SH-SY5Y (cell line): ENCODE results near the gene PIGS.

ENCODE experiments used
- GATA2 ChIP-seq: IDR thresholded peaks from 2 replicates; pipeline ENCODE4 v1.6.1; 2011; ENCODE audit warnings: mild to moderate bottlenecking, low read depth, low read length
- GATA3 ChIP-seq: IDR thresholded peaks from 2 replicates; pipeline ENCODE4 v1.6.1; 2011; ENCODE audit warnings: low read depth, mild to moderate bottlenecking, low read length, moderate library complexity

Gene PIGS

GRCh38 chr17:28519236-28519635, 52.1 kb downstream of the PIGS start:
- TF ChIP-seq GATA2 (no peak), GATA3 (no peak)

- no peak for TF ChIP-seq GATA3
- no peak for TF ChIP-seq GATA2
Measured at GRCh38 chr17:28518578-28518977, 52.7 kb downstream of the PIGS start.

- no peak for TF ChIP-seq GATA3
- no peak for TF ChIP-seq GATA2
Measured at GRCh38 chr17:28518132-28518531, 53.2 kb downstream of the PIGS start.

GRCh38 chr17:28515518-28515917, 55.8 kb downstream of the PIGS start:
- TF ChIP-seq GATA2 (no peak), GATA3 (no peak)

GRCh38 chr17:28514561-28515002, 56.7 kb downstream of the PIGS start:
- no peak for TF ChIP-seq GATA3
- no peak for TF ChIP-seq GATA2

- no peak for TF ChIP-seq GATA3
- TF ChIP-seq GATA2 = no peak
Measured at GRCh38 chr17:28513476-28513875, 57.8 kb downstream of the PIGS start.

- TF ChIP-seq GATA3 = no peak
- no peak for TF ChIP-seq GATA2
Measured at GRCh38 chr17:28511858-28512461, 59.4 kb downstream of the PIGS start.

- TF ChIP-seq GATA3 = no peak
- TF ChIP-seq GATA2 = no peak
Measured at GRCh38 chr17:28509789-28510188, 61.5 kb downstream of the PIGS start.

GRCh38 chr17:28508211-28508724, 63.1 kb downstream of the PIGS start:
- TF ChIP-seq GATA2 (no peak), GATA3 (no peak)

GRCh38 chr17:28507567-28508203, 63.6 kb downstream of the PIGS start:
- TF ChIP-seq GATA2 = no peak
- no peak for TF ChIP-seq GATA3

- TF ChIP-seq GATA2 = no peak
- no peak for TF ChIP-seq GATA3
Measured at GRCh38 chr17:28506763-28507487, 64.4 kb downstream of the PIGS start.

GRCh38 chr17:28505986-28506665, 65.2 kb downstream of the PIGS start, which contains the start of gene FOXN1:
FOXN1 (plus strand) TSS chr17:28506348; CDS start chr17:28523970, 17,622 bp downstream.
- no peak for TF ChIP-seq GATA3

GRCh38 chr17:28503420-28503819, 67.9 kb downstream of the PIGS start:
- TF ChIP-seq GATA3 (no peak), GATA2 (no peak)
